B cell (primary cell): ENCODE measurements around the gene RNF175. TPM values are rescaled to one million over a fixed set of nuclear protein-coding genes. Genes with fewer than 3 reads are reported as not detected.

Source experiments
- ATAC-seq: fragments of 200-7000 bp; cut with Tn5 transposase; one replicate; pipeline ENCODE4 v1.10.0; 2021; ENCODE audit warnings: low read depth, mild to moderate bottlenecking, moderate number of reproducible peaks, moderate library complexity
- CTCF ChIA-PET: fragments of 350-600 bp; sonication (Branson Sonifier 250); formaldehyde crosslinking; loops from one replicate; lab custom pipeline; 2021; ENCODE audit warnings: antibody characterized with exemption, inconsistent platforms; lab: Charles Lee
- POLR2A ChIA-PET: fragments of 350-600 bp; sonication (Branson Sonifier 250); formaldehyde crosslinking; loops from one replicate; lab custom pipeline; 2021; ENCODE audit warnings: antibody characterized with exemption; lab: Charles Lee
- DNase-seq: peaks from one replicate; pipeline ENCODE4 v3.0.0; 2013
- H2AFZ ChIP-seq: 2 replicates; pipeline ENCODE4 v1.6.1; 2012; ENCODE audit warnings: mild to moderate bottlenecking, low read depth, low read length; ENCODE audit not compliant: insufficient read depth, poor library complexity, severe bottlenecking
- H3K27ac ChIP-seq, 2 donors: 1 replicate in 1 of 2; 2 replicates in 1 of 2; pipeline ENCODE4 v1.5.1; 2012 to 2013; ENCODE audit warnings: low read length in 2 of 2, mild to moderate bottlenecking in 2 of 2, moderate library complexity in 1 of 2
- H3K27me3 ChIP-seq, 4 experiments: fragments of 200-600 bp in 1 of 4; sonication (generic) in 1 of 4; replicated peaks in 1 of 4; 1 replicate in 2 of 4; 2 replicates in 2 of 4; pipeline versions ENCODE4 v1.6.1 to v1.7.0; 2013 to 2016; ENCODE audit warnings: low read length in 3 of 4, mild to moderate bottlenecking in 2 of 4, mixed read lengths in 1 of 4, moderate library complexity in 1 of 4; ENCODE audit not compliant: insufficient read depth in 4 of 4, control insufficient read depth in 3 of 4; ENCODE audit errors: control extremely low read depth in 1 of 4
- H3K36me3 ChIP-seq, 2 experiments: replicated peaks in 1 of 2; 1 replicate in 1 of 2; 2 replicates in 1 of 2; pipeline versions ENCODE4 v1.6.1 to v1.7.1; 2013; ENCODE audit warnings: low read length in 1 of 2; ENCODE audit not compliant: insufficient read depth in 2 of 2, control insufficient read depth in 1 of 2; ENCODE audit errors: control extremely low read depth in 1 of 2, extremely low read depth in 1 of 2
- H3K4me1 ChIP-seq, 2 donors: fragments of 200-600 bp in 1 of 2; sonication (generic) in 1 of 2; 1 replicate in 1 of 2; 2 replicates in 1 of 2; pipeline versions ENCODE4 v1.5.1 to v1.6.1; 2013 to 2017; ENCODE audit warnings: low read length in 2 of 2; ENCODE audit not compliant: control insufficient read depth in 2 of 2, insufficient read depth in 2 of 2
- H3K4me2 ChIP-seq: replicated peaks from 2 replicates; pipeline ENCODE3; 2012; ENCODE audit warnings: mild to moderate bottlenecking, low read depth, low read length; ENCODE audit not compliant: poor library complexity, severe bottlenecking
- H3K4me3 ChIP-seq, 5 experiments: fragments of 200-600 bp in 1 of 5; sonication (generic) in 1 of 5; 1 replicate in 3 of 5; 2 replicates in 2 of 5; pipeline versions ENCODE4 v1.5.1 to v1.7.0; 2011 to 2016; ENCODE audit warnings: low read length in 4 of 5, mild to moderate bottlenecking in 4 of 5, low read depth in 2 of 5, control low read depth in 1 of 5, moderate library complexity in 1 of 5; ENCODE audit not compliant: insufficient read depth in 1 of 5; ENCODE audit errors: control extremely low read depth in 1 of 5, extremely low read depth in 1 of 5
- H3K79me2 ChIP-seq: fragments of 200-600 bp; sonication (generic); one replicate; pipeline ENCODE4 v1.6.0; 2016; ENCODE audit warnings: low read length; ENCODE audit not compliant: control insufficient read depth, insufficient read depth
- H3K9ac ChIP-seq: fragments of 200-600 bp; sonication (generic); 2 replicates; pipeline ENCODE4 v1.6.1; 2017; ENCODE audit warnings: mild to moderate bottlenecking, low read length, moderate library complexity
- H3K9me3 ChIP-seq, 3 donors: one replicate each; pipeline versions ENCODE4 v1.6.1 to v1.7.1; 2013; ENCODE audit warnings: low read length in 2 of 3; ENCODE audit not compliant: control insufficient read depth in 2 of 3, insufficient read depth in 1 of 3; ENCODE audit errors: control extremely low read depth in 1 of 3
- H4K20me1 ChIP-seq: 2 replicates; pipeline ENCODE4 v1.6.0; 2012; ENCODE audit warnings: mild to moderate bottlenecking, low read length; ENCODE audit not compliant: insufficient read depth, control insufficient read depth, poor library complexity, severe bottlenecking
- H3K27ac Mint-ChIP-seq: one replicate; pipeline ENCODE4 v1.8.0; 2021; ENCODE audit warnings: mixed read lengths
- H3K27me3 Mint-ChIP-seq: one replicate; pipeline ENCODE4 v1.8.0; 2021; ENCODE audit warnings: mixed read lengths
- H3K4me1 Mint-ChIP-seq: one replicate; pipeline ENCODE4 v1.8.0; 2021; ENCODE audit warnings: mixed read lengths
- H3K4me3 Mint-ChIP-seq: one replicate; pipeline ENCODE4 v1.8.0; 2021; ENCODE audit warnings: mixed read lengths
- H3K9me3 Mint-ChIP-seq: one replicate; pipeline ENCODE4 v1.8.0; 2022; ENCODE audit warnings: mixed read lengths; ENCODE audit not compliant: insufficient read depth
- EZH2 ChIP-seq: IDR thresholded peaks from 2 replicates; pipeline ENCODE4 v1.6.1; 2012; ENCODE audit warnings: borderline replicate concordance, low read depth, mild to moderate bottlenecking, moderate library complexity, low read length; ENCODE audit not compliant: insufficient read depth, poor library complexity, severe bottlenecking
- WGBS: methylation state at CpG from one replicate; pipeline ENCODE4 v1.1.5; 2013; ENCODE audit warnings: missing lambda C conversion rate; ENCODE audit not compliant: insufficient coverage; 5-methylcytosine and 5-hydroxymethylcytosine counted together
- intact Hi-C: fragments of 100-400 bp; cut with micrococcal nuclease; formaldehyde crosslinking; loops from one replicate; pipeline ENCODE4 v1.10.0; 2022
- polyA plus RNA-seq: library from polyadenylated mRNA; depleted of rRNA; stranded (reverse); fragments of >200 nt; gene quantifications from 2 replicates; pipeline ENCODE4 v1.2.3, GENCODE V29; 2012
- total RNA-seq, 2 donors: library from RNA; stranded (reverse); fragments of 120-200 nt in 1 of 2; gene quantifications; 1 replicate in 1 of 2; 2 replicates in 1 of 2; pipeline versions ENCODE4 v1.2.3 to v1.2.4, GENCODE V29; 2013 to 2022
- TF ChIP-seq, protein P1 (sequence below): fragments of 200-600 bp; IDR thresholded peaks from one replicate; pipeline ENCODE4 v1.8.0; 2022; ENCODE audit warnings: antibody characterized with exemption, mild to moderate bottlenecking

The RNF175 gene
- total and polyA plus RNA-seq, 2 donors (not counting 1 experiment from before 2014, with no cell fraction given): not detected

DNA sequence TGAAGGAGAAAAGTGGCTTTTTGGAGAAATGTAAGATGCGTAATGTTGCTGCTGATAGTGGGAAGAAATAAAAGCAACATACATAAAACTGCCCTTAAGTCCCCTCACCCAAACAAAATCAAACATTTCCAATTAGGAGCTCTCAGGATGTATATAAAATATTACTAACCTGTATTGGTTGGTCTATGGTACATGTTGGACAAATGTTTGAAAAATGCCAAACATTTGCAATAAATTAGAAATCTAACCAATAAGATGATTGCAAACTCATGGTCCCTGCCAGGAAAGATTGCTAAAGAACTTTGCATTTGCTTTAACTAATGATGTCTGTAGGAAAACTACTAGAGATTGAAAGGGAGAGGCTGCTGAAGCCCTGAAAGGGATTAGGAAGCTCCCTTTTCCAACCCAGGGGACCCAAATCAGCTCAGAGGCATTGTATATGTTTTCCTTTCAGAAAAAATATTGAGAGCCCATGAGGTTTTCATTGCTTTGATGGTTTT, 27.3 kb upstream of the RNF175 start:
- Histone ChIP-seq H3K4me1 (peaks cover 38 to 40% of the 10 kb centered on the region in 2 donors), H3K79me2 (no peaks in the 10 kb centered on the region), H3K4me3 (no peak overlapping the region), H2AFZ (no peak overlapping the region), H3K4me2 (no peak overlapping the region), H3K27me3 (peaks cover 0 to 74% (median 50%) of the 10 kb centered on the region in 4 experiments), H3K36me3 (no peaks in the 10 kb centered on the region), H3K9ac (no peak overlapping the region), H4K20me1 (no peaks in the 10 kb centered on the region), H3K27ac (no peak overlapping the region), H3K9me3 (peaks cover 0 to 4% (median 0%) of the 10 kb centered on the region in 3 donors)
- peaks cover 37% of the 10 kb centered on the region for H3K4me1 Mint-ChIP-seq
- no peak for DNase-seq
- H3K27ac Mint-ChIP-seq: no peak overlapping the region
- CTCF ChIA-PET: interaction anchor here (1.9 kb wide), 1 partner anchor 9 kb away, joined by 6 read pairs; no protein-coding TSS in a partner anchor
- POLR2A ChIA-PET: no interaction called here
- ATAC-seq: no peak
- peaks cover 80% of the 10 kb centered on the region for H3K27me3 Mint-ChIP-seq
- TF ChIP-seq, protein P1, sequence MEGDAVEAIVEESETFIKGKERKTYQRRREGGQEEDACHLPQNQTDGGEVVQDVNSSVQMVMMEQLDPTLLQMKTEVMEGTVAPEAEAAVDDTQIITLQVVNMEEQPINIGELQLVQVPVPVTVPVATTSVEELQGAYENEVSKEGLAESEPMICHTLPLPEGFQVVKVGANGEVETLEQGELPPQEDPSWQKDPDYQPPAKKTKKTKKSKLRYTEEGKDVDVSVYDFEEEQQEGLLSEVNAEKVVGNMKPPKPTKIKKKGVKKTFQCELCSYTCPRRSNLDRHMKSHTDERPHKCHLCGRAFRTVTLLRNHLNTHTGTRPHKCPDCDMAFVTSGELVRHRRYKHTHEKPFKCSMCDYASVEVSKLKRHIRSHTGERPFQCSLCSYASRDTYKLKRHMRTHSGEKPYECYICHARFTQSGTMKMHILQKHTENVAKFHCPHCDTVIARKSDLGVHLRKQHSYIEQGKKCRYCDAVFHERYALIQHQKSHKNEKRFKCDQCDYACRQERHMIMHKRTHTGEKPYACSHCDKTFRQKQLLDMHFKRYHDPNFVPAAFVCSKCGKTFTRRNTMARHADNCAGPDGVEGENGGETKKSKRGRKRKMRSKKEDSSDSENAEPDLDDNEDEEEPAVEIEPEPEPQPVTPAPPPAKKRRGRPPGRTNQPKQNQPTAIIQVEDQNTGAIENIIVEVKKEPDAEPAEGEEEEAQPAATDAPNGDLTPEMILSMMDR: no peak
- TF ChIP-seq EZH2: no peak
- H3K4me3 Mint-ChIP-seq: no peak overlapping the region
- no peaks in the 10 kb centered on the region for H3K9me3 Mint-ChIP-seq
- no CpG with 5 or more reads among the region's 1 CpG for WGBS
- intact Hi-C loops: no loop called here

GRCh38 chr4:153785910-153786721, 26.3 kb upstream of the RNF175 start:
- H3K9me3 ChIP-seq: peaks cover 0 to 6% (median 0%) of the 10 kb centered on the region in 3 donors
- ChIA-PET CTCF (interaction anchor here (0.5 to 1.9 kb wide), 5 partner anchors 10 to 1381 kb away, joined by 3 to 6 read pairs (median 3); no protein-coding TSS in a partner anchor), POLR2A (no interaction called here)
- Mint-ChIP-seq H3K27me3 (peaks cover 77% of the 10 kb centered on the region), H3K4me3 (no peak overlapping the region), H3K9me3 (no peaks in the 10 kb centered on the region), H3K27ac (no peak overlapping the region), H3K4me1 (peaks cover 27% of the 10 kb centered on the region)
- H3K4me3 ChIP-seq: no peak overlapping the region
- no peak overlapping the region for H3K9ac ChIP-seq
- H3K79me2 ChIP-seq: no peaks in the 10 kb centered on the region
- 20% methylated on average over 2 of the region's 3 CpGs for WGBS
- ATAC-seq (no peak), DNase-seq (peak; percentile 21)
- H2AFZ ChIP-seq: no peak overlapping the region
- no peak overlapping the region for H3K27ac ChIP-seq
- H3K4me2 ChIP-seq: no peak overlapping the region
- intact Hi-C loops: no loop called here
- peaks cover 28 to 30% of the 10 kb centered on the region in 2 donors for H3K4me1 ChIP-seq
- peaks cover 0 to 64% (median 40%) of the 10 kb centered on the region in 4 experiments for H3K27me3 ChIP-seq
- no peaks in the 10 kb centered on the region for H4K20me1 ChIP-seq
- H3K36me3 ChIP-seq: no peaks in the 10 kb centered on the region
- TF ChIP-seq, protein P1: no peak
- no peak for TF ChIP-seq EZH2
